Measurements from ENCODE around the gene DOCK10. TPM values are rescaled to one million over a fixed set of nuclear protein-coding genes. Genes with fewer than 3 reads are reported as not detected.

The DOCK10 gene
- total and polyA plus RNA-seq, 9 of the 15 experiments (the other 6 are each of a cell fraction or from before 2014, with no cell fraction given) = 0.01 to 0.87 (median 0.18) TPM

- DNase-seq (ENCODE audit: extremely low read depth in 1 of 4, low spot score in 3 of 4) (no peak), ATAC-seq (no peak), FAIRE-seq (no peak)
- Histone ChIP-seq H3K9ac (ENCODE audit: insufficient read depth in 1 of 2, low read depth in 2 of 2, low read length in 2 of 2) (no peak overlapping the region), H3K4me1 (replicated peaks in 1 of 2; ENCODE audit: control insufficient read depth in 2 of 2, insufficient read depth in 2 of 2, low read length in 2 of 2) (no peaks in the 10 kb centered on the region), H3K79me2 (ENCODE audit: control insufficient read depth, insufficient read depth, low read length) (no peaks in the 10 kb centered on the region), H3K9me3 (replicated peaks; ENCODE audit: control insufficient read depth, insufficient read depth, low read depth, low read length) (no peaks in the 10 kb centered on the region), H3K36me3 (ENCODE audit: control insufficient read depth, insufficient read depth, low read length) (no peaks in the 10 kb centered on the region), H2AFZ (ENCODE audit: low read depth, low read length) (no peak overlapping the region), H3K4me3 (no peak overlapping the region), H4K20me1 (replicated peaks; ENCODE audit: control insufficient read depth, insufficient read depth, low read length) (no peaks in the 10 kb centered on the region), H3K27ac (ENCODE audit: extremely low read depth, low read depth, low read length) (no peak overlapping the region), H3K4me2 (ENCODE audit: insufficient read depth, low read length) (no peak overlapping the region), H3K27me3 (ENCODE audit: control insufficient read depth in 2 of 2, insufficient read depth in 2 of 2, low read length in 2 of 2) (no peaks in the 10 kb centered on the region), H3K9me1 (ENCODE audit: control insufficient read depth, insufficient read depth, low read length) (no peaks in the 10 kb centered on the region)
- ChIA-PET POLR2A (no interaction called here), CTCF (ENCODE audit: low intra/inter-chr PET ratio) (no interaction called here)
- intact Hi-C loops (cut with micrococcal nuclease) (no loop called here), in situ Hi-C loops (cut with MboI) (no loop called here)
- no TSS peak for BruUV-seq (replicated peaks)
- 1% methylated on average over 5 of the region's 5 CpGs for WGBS (ENCODE audit: insufficient coverage, low coverage, missing lambda C conversion rate)
- no peak for TF ChIP-seq ZBTB34 (CRISPR knock-in tag; IDR thresholded peaks at IDR 0.05)
- no peak for TF ChIP-seq LARP7 (IDR thresholded peaks at IDR 0.05)
- no peak for TF ChIP-seq RBM17 (IDR thresholded peaks at IDR 0.05; ENCODE audit: borderline replicate concordance, low read depth, low read length)
- no peak for TF ChIP-seq MBD1 (CRISPR knock-in tag; IDR thresholded peaks at IDR 0.05)
- no peak for TF ChIP-seq RAD21 (CRISPR knock-in tag; conservative IDR thresholded peaks at IDR 0.05 in 1 of 2, IDR thresholded peaks at IDR 0.05 in 1 of 2)
- TF ChIP-seq TSC22D4 (tag; IDR thresholded peaks at IDR 0.05) = no peak
- no peak for TF ChIP-seq ATF3 (IDR thresholded peaks at IDR 0.05)
- TF ChIP-seq ATF3 (CRISPR knock-in tag; conservative IDR thresholded peaks at IDR 0.05) = no peak
- TF ChIP-seq PREB (CRISPR knock-in tag; IDR thresholded peaks at IDR 0.05) = no peak
- TF ChIP-seq E2F3 (CRISPR knock-in tag; IDR thresholded peaks at IDR 0.05) = no peak
- no peak for TF ChIP-seq CREB3L1 (IDR thresholded peaks at IDR 0.05; ENCODE audit: borderline replicate concordance, low read depth)
- TF ChIP-seq ZNF586 (CRISPR knock-in tag; conservative IDR thresholded peaks at IDR 0.05) = no peak
- no peak for TF ChIP-seq SMARCC2 (IDR thresholded peaks at IDR 0.05; ENCODE audit: low read depth)
- TF ChIP-seq CHCHD3 (CRISPR knock-in tag; IDR thresholded peaks at IDR 0.05) = no peak
- TF ChIP-seq ZBTB7A (IDR thresholded peaks at IDR 0.05; ENCODE audit: borderline replicate concordance, control insufficient read depth, low read depth, low read length) = no peak
- no peak for TF ChIP-seq KLF16 (IDR thresholded peaks at IDR 0.05)
- TF ChIP-seq MCM5 (IDR thresholded peaks at IDR 0.05; ENCODE audit: low read depth) = no peak
These were observed 73.2 kb downstream of the DOCK10 start for GRCh38 chr2:224969095-224969494.

All from K562 (cell line).